Vagina (tissue), 2 donors: ENCODE results near the gene ITPR1.

Experiments
- POLR2A ChIP-seq, 2 donors: fragments of 450-650 bp; IDR thresholded peaks; one replicate each; pipeline ENCODE4 v1.6.1; 2017; ENCODE audit warnings: antibody characterized with exemption in 2 of 2, mild to moderate bottlenecking in 2 of 2, moderate library complexity in 2 of 2
- POLR2AphosphoS5 ChIP-seq, 2 donors: sonication (generic); formaldehyde crosslinking; IDR thresholded peaks; one replicate each; pipeline ENCODE4 v1.9.0; 2017; ENCODE audit warnings: antibody characterized with exemption in 2 of 2, mild to moderate bottlenecking in 2 of 2, low read depth in 1 of 2; ENCODE audit not compliant: insufficient read depth in 1 of 2
- TF ChIP-seq, protein P1 (sequence below), 3 experiments: fragments of 450-650 bp in 2 of 3; fragments of 200-600 bp in 1 of 3; sonication (generic) in 1 of 3; IDR thresholded peaks; one replicate each; pipeline ENCODE4 v1.5.1; 2017 to 2019; ENCODE audit warnings: antibody characterized with exemption in 3 of 3, mild to moderate bottlenecking in 2 of 3, moderate library complexity in 2 of 3

DNA sequence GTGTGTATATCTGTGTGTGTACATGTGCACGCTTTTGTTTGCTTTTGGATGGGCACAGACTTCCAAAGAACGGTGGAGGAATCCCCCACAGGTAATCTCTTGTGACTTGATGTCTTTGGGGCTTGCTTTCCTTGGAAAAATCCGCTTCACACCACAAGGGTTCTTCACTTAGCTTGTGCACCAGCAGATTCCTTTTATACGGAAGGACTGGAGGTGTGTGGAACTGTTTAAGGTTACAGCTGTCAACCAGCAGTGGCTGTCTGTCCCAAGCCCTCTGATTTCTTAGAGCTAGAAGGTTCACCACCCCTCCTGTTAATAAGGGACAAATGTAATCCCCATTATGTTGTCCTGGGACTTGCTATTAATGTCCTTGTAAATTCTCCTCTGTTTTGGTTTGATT, 193.5 kb downstream of the ITPR1 start:
- TF ChIP-seq, protein P1, sequence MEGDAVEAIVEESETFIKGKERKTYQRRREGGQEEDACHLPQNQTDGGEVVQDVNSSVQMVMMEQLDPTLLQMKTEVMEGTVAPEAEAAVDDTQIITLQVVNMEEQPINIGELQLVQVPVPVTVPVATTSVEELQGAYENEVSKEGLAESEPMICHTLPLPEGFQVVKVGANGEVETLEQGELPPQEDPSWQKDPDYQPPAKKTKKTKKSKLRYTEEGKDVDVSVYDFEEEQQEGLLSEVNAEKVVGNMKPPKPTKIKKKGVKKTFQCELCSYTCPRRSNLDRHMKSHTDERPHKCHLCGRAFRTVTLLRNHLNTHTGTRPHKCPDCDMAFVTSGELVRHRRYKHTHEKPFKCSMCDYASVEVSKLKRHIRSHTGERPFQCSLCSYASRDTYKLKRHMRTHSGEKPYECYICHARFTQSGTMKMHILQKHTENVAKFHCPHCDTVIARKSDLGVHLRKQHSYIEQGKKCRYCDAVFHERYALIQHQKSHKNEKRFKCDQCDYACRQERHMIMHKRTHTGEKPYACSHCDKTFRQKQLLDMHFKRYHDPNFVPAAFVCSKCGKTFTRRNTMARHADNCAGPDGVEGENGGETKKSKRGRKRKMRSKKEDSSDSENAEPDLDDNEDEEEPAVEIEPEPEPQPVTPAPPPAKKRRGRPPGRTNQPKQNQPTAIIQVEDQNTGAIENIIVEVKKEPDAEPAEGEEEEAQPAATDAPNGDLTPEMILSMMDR (IDR thresholded peaks at IDR 0.05) = no peak
- TF ChIP-seq POLR2A (IDR thresholded peaks at IDR 0.05) = no peak
- no peak for TF ChIP-seq POLR2AphosphoS5 (IDR thresholded peaks at IDR 0.05; ENCODE audit: insufficient read depth in 1 of 2, low read depth in 1 of 2)
